Progenitor cell of endocrine pancreas (in vitro differentiated cells): ENCODE measurements around the gene SPCS1. TPM values are rescaled to one million over a fixed set of nuclear protein-coding genes. Genes with fewer than 3 reads are reported as not detected.

ENCODE experiments used
- DNase-seq: peaks from one replicate; pipeline ENCODE4 v3.0.0; 2021; ENCODE audit warnings: low spot score; ENCODE audit not compliant: unreplicated experiment
- H3K27ac Mint-ChIP-seq: 2 replicates; pipeline ENCODE4 v1.8.0; 2021; ENCODE audit warnings: mild to moderate bottlenecking, moderate library complexity, mixed read lengths
- H3K27me3 Mint-ChIP-seq: 2 replicates; pipeline ENCODE4 v1.8.0; 2021; ENCODE audit warnings: mixed read lengths
- H3K36me3 Mint-ChIP-seq: 2 replicates; pipeline ENCODE4 v1.8.0; 2022; ENCODE audit warnings: mixed read lengths; ENCODE audit not compliant: insufficient read depth
- H3K4me1 Mint-ChIP-seq: 2 replicates; pipeline ENCODE4 v1.8.0; 2021; ENCODE audit warnings: low read depth, mixed read lengths
- H3K4me3 Mint-ChIP-seq: 2 replicates; pipeline ENCODE4 v1.8.0; 2021; ENCODE audit warnings: low read depth, mild to moderate bottlenecking, moderate library complexity, mixed read lengths
- H3K9me3 Mint-ChIP-seq: 2 replicates; pipeline ENCODE4 v1.8.0; 2021; ENCODE audit warnings: low read depth, mixed read lengths
- long read RNA-seq: library from polyadenylated mRNA; unstranded; transcript quantifications from one replicate; pipeline ENCODE4 v2.0.0, GENCODE V29; 2020
- total RNA-seq: library from RNA; stranded (reverse); gene quantifications from 2 replicates; pipeline ENCODE4 v1.2.1, GENCODE V29; 2021
- TF ChIP-seq, protein P1 (sequence below): fragments of 200-600 bp; sonication (generic); IDR thresholded peaks from one replicate; pipeline ENCODE4 v1.5.0; 2021; ENCODE audit warnings: antibody characterized with exemption, mild to moderate bottlenecking; ENCODE audit not compliant: unreplicated experiment

SPCS1 gene
- 85.1 and 89.6 TPM in 2 replicates for total RNA-seq
- long read RNA-seq, full-length matches to known transcripts: 49 of 56 reads
- long read RNA-seq, partial matches to known transcripts: 1 of 56 reads
- long read RNA-seq, other reads (novel, unspliced or antisense): 6 of 56 reads

DNA sequence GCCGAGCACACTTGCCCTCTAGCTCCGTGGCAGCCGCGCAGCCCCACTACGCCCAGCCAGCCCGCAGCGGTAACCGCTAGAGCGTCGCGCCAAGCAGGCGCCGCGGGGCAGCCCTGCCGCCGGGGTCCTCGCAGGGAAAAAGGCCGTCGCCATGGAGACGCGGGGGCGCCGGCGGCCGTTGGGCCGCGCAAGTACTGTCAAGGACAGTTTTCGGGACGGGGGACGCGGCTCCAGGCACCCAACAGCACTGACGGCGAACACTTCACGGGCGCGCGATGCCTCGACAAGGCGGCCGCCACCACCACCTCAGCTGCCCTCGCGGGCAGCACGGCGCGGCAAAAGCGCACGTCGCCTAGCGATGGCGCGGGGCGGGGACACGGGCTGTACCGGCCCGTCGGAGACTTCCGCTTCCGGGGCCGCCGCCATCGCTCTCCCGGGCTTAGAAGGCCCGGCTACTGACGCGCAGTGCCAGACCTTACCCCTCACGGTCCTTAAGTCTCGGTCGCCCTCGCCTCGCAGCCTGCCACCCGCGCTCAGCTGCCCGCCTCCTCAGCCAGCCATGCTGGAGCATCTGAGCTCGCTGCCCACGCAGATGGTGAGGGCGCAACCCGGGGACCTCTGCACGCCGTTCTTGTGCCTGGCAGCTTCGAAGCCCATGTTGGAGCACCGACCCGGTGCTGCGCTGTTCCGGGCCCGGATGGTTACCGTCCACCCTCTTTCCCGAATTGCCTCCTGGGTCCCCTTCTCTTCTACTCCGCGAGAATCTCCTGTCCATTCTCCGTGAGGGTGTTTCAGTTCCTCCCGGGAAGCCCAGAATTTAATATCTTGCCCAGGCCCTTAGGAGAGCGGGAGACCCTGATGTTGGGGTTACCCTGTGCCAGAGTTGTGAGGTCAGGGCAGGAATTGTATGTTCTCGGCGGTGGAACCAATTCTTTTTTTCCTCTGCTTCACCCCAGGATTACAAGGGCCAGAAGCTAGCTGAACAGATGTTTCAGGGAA is at the start of gene SPCS1, which contains the start of gene GLT8D1:
Gene SPCS1, plus strand, starts transcription at position 419 of the 999 bp plus-strand sequence. Its CDS starts 141 bp downstream, at position 560.
Gene GLT8D1, minus strand, starts transcription at position 104 of the 999 bp plus-strand sequence. CDS start 5,331 bp downstream, outside the sequence.
- peak within 1 kb of the TSS; percentile 95 for H3K4me3 Mint-ChIP-seq
- H3K4me1 Mint-ChIP-seq: peaks cover 16% of the 10 kb centered on the region
- H3K27me3 Mint-ChIP-seq: no peaks in the 10 kb centered on the region
- TF ChIP-seq, protein P1, sequence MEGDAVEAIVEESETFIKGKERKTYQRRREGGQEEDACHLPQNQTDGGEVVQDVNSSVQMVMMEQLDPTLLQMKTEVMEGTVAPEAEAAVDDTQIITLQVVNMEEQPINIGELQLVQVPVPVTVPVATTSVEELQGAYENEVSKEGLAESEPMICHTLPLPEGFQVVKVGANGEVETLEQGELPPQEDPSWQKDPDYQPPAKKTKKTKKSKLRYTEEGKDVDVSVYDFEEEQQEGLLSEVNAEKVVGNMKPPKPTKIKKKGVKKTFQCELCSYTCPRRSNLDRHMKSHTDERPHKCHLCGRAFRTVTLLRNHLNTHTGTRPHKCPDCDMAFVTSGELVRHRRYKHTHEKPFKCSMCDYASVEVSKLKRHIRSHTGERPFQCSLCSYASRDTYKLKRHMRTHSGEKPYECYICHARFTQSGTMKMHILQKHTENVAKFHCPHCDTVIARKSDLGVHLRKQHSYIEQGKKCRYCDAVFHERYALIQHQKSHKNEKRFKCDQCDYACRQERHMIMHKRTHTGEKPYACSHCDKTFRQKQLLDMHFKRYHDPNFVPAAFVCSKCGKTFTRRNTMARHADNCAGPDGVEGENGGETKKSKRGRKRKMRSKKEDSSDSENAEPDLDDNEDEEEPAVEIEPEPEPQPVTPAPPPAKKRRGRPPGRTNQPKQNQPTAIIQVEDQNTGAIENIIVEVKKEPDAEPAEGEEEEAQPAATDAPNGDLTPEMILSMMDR: no peak
- no peaks in the 10 kb centered on the region for H3K36me3 Mint-ChIP-seq
- H3K27ac Mint-ChIP-seq: peak within 1 kb of the TSS; percentile 96
- no peaks in the 10 kb centered on the region for H3K9me3 Mint-ChIP-seq
- DNase-seq: peak; percentile 63

DNA sequence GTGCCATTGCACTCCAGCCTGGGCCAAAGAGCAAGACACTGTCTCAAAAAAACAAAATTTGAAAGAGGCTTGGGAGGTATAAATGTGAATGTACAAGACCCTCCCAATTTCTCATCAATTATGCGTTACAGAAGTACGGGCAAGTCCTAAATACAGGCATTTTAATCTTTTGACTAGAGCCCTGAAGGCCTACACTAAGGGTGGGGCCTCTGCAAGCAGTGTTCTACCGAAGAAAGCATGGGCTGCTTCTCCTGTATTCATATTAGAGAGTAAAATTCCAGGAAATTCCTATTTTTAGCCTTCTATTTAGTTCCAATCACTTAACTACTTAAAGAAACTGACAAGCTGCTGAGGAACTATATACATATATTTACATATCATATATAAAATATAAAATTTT is 45.9 kb upstream of the SPCS1 start:
- H3K36me3 Mint-ChIP-seq: peaks cover 23% of the 10 kb centered on the region
- no peaks in the 10 kb centered on the region for H3K9me3 Mint-ChIP-seq
- no peak for DNase-seq
- TF ChIP-seq, protein P1: no peak
- no peak overlapping the region for H3K27ac Mint-ChIP-seq
- H3K4me3 Mint-ChIP-seq: no peak overlapping the region
- H3K27me3 Mint-ChIP-seq: no peaks in the 10 kb centered on the region
- no peaks in the 10 kb centered on the region for H3K4me1 Mint-ChIP-seq

DNA sequence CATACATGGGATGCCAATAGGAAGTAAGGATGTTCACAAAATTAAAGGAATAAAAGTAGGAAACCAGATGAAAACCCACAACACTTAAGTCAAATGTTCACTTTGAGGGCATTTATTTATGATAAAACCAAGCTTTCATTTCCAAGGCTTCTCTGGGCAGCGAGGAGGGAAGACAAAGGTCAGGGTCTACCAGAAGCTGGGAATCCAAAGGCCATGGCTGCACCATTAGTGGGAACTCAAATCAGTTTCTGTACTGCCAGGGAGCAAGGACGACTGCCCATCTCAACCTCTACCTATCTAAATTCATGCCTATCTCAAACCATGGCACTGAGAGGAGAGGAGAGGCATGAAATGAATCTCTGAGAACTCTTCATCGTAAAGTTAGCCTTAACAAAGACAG is 42.8 kb upstream of the SPCS1 start:
- Mint-ChIP-seq H3K27ac (peak overlapping the region; percentile 77), H3K4me3 (no peak overlapping the region), H3K27me3 (no peaks in the 10 kb centered on the region), H3K4me1 (no peaks in the 10 kb centered on the region), H3K36me3 (peaks cover 29% of the 10 kb centered on the region), H3K9me3 (no peaks in the 10 kb centered on the region)
- TF ChIP-seq, protein P1: no peak
- no peak for DNase-seq

DNA sequence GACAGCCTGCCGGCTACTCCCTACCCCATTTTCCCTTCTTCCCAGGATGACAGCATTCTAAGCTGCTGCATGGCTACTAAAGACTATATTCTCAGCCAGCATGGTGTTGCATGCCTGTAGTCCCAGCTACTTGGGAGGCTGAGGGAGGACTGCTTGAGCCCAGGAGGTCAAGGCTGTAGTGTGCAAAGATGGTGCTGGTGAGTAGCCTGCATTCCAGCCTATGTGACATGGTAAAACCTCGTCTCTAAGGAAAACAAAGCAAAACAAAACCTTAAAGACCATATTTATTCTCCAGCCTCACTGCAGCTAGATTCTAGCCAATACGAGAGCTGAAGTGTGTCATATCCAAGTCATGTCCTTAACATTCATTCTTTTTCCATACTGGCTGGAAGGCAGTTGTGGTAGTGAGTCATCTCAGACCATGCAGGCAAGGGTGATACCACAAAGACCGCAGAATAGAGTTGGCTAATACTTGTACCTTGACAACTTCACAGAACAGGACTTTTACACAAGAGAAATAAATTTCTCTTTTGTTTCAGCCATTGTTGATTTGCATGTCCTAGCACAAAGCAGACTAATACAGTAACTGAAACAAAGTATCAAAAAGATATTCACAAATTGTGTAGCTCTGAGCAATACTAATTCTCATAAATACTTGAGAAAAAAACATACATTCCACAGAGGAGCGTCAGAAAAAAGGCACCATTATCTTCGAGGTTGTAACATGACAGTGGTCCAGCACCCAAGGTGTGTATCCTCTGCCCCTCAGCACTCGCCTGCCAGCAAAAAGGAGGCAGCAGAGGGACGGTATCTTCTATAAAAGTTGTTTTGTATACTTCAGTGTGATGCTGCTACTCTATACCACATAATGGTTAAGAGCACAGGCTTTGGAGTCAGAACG is 35.0 kb upstream of the SPCS1 start:
- H3K4me3 Mint-ChIP-seq: no peak overlapping the region
- H3K9me3 Mint-ChIP-seq: no peaks in the 10 kb centered on the region
- TF ChIP-seq, protein P1: no peak
- H3K27ac Mint-ChIP-seq: peak overlapping the region; percentile 63
- no peaks in the 10 kb centered on the region for H3K27me3 Mint-ChIP-seq
- H3K36me3 Mint-ChIP-seq: peaks cover 19% of the 10 kb centered on the region
- DNase-seq: no peak
- no peaks in the 10 kb centered on the region for H3K4me1 Mint-ChIP-seq
